IPS-NIHi7 (cell line): Measurements from ENCODE around the gene SPTBN4.
A peak's percentile ranks its signal among the peaks of the same experiment; 100 is the strongest.
"Not testable (repeated sequence)": the region's sequence is repeated elsewhere in the genome, so short reads cannot be mapped to it uniquely, and the experiment has no call there.

ENCODE experiments used
- DNase-seq: peaks from one replicate; pipeline ENCODE4 v3.0.0; 2012; ENCODE audit warnings: mixed read lengths; ENCODE audit errors: extremely low spot score

SPTBN4 gene

GRCh38 chr19:40528533-40529092, 61.8 kb downstream of the SPTBN4 start:
- no peak for DNase-seq

- DNase-seq: peak; percentile 97
Observed at GRCh38 chr19:40529093-40529954, 62.5 kb downstream of the SPTBN4 start.

GRCh38 chr19:40530091-40530901, 63.5 kb downstream of the SPTBN4 start:
- peak; percentile 94 for DNase-seq

GRCh38 chr19:40533508-40533907, 66.7 kb downstream of the SPTBN4 start:
- DNase-seq: no peak

GRCh38 chr19:40534148-40534547, 67.3 kb downstream of the SPTBN4 start:
- DNase-seq: no peak

- no peak for DNase-seq
Observed at GRCh38 chr19:40539070-40539469, 72.3 kb downstream of the SPTBN4 start.

- DNase-seq: no peak
Observed at GRCh38 chr19:40542202-40542859, 75.5 kb downstream of the SPTBN4 start.

GRCh38 chr19:40543029-40543597, 76.3 kb downstream of the SPTBN4 start:
- DNase-seq: no peak

- not testable (repeated sequence) for DNase-seq
Observed at GRCh38 chr19:40546153-40546841, 79.5 kb downstream of the SPTBN4 start.

GRCh38 chr19:40547190-40547589, 80.4 kb downstream of the SPTBN4 start:
- DNase-seq: not testable (repeated sequence)

- no peak for DNase-seq
Observed at GRCh38 chr19:40547836-40548235, 81.0 kb downstream of the SPTBN4 start.

GRCh38 chr19:40549007-40549708, 82.4 kb downstream of the SPTBN4 start:
- peak; percentile 92 for DNase-seq

GRCh38 chr19:40550951-40551350, 84.2 kb downstream of the SPTBN4 start:
- no peak for DNase-seq

GRCh38 chr19:40552848-40553247, 86.0 kb downstream of the SPTBN4 start:
- DNase-seq: no peak

- DNase-seq: peak; percentile 75
Observed at GRCh38 chr19:40553885-40554857, 87.4 kb downstream of the SPTBN4 start.

GRCh38 chr19:40555978-40556689, 89.3 kb downstream of the SPTBN4 start:
- DNase-seq: no peak

- DNase-seq: no peak
Observed at GRCh38 chr19:40556953-40557530, 90.2 kb downstream of the SPTBN4 start.

- no peak for DNase-seq
Observed at GRCh38 chr19:40559394-40559793, 92.6 kb downstream of the SPTBN4 start.
